BLaER1 (cell line): Measurements from ENCODE around the gene ACOXL.

Experiments used
- H3K27ac ChIP-seq: shearing (Covaris generic); formaldehyde crosslinking; 2 replicates; pipeline ENCODE4 v1.8.1; 2022
- H3K27me3 ChIP-seq: shearing (Covaris generic); formaldehyde crosslinking; 2 replicates; pipeline ENCODE4 v1.8.1; 2022
- H3K36me3 ChIP-seq: shearing (Covaris generic); formaldehyde crosslinking; 2 replicates; pipeline ENCODE4 v1.8.1; 2022
- H3K4me1 ChIP-seq: shearing (Covaris generic); formaldehyde crosslinking; 2 replicates; pipeline ENCODE4 v1.8.1; 2022
- H3K4me2 ChIP-seq: shearing (Covaris generic); formaldehyde crosslinking; 2 replicates; pipeline ENCODE4 v1.8.1; 2022
- H3K4me3 ChIP-seq: shearing (Covaris generic); formaldehyde crosslinking; 2 replicates; pipeline ENCODE4 v1.8.1; 2022
- H3K9ac ChIP-seq: shearing (Covaris generic); formaldehyde crosslinking; 2 replicates; pipeline ENCODE4 v1.8.1; 2022
- H3K9me3 ChIP-seq: shearing (Covaris generic); formaldehyde crosslinking; 2 replicates; pipeline ENCODE4 v1.8.1; 2022
- H4K20me1 ChIP-seq: shearing (Covaris generic); formaldehyde crosslinking; 2 replicates; pipeline ENCODE4 v1.8.1; 2022
- Cebpa-rat ChIP-seq: shearing (Covaris generic); IDR thresholded peaks from 2 replicates; pipeline ENCODE4 v1.8.1; 2022

ACOXL gene

DNA sequence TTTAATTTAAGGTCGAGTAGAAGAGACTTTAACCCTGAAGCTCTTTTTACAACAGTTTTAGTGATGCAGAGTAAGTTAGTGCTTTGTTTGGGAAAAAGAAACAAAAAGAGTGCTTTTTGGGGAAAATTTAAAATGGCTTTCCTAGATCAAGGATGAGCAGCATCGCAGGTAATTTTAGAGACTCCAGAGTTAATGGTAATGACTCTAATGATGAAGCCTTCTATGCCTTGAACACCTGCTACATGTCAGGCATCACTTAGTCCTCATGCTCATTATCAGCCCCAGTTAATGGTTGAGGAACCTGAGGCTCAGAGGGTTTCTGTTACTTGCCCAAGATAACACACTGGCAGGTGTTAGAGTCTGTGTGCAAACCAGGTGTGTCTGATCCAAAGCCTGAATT lies 167.8 kb downstream of the ACOXL start:
- H3K27me3 ChIP-seq: no peaks in the 10 kb centered on the region
- no peak for TF ChIP-seq Cebpa-rat

GRCh38 chr2:110903548-110903947 lies 171.2 kb downstream of the ACOXL start:
- no peak overlapping the region for H3K27ac ChIP-seq
- peaks cover 24% of the 10 kb centered on the region for H3K4me1 ChIP-seq
- peak overlapping the region; percentile 54 for H3K4me2 ChIP-seq
- H3K27me3 ChIP-seq: no peaks in the 10 kb centered on the region
- no peak overlapping the region for H3K9ac ChIP-seq
- no peak for TF ChIP-seq Cebpa-rat
- H3K9me3 ChIP-seq: peaks cover 21% of the 10 kb centered on the region
- no peaks in the 10 kb centered on the region for H4K20me1 ChIP-seq
- no peaks in the 10 kb centered on the region for H3K36me3 ChIP-seq
- no peak overlapping the region for H3K4me3 ChIP-seq

More for the DNA sequence above, 167.8 kb downstream of the ACOXL start:
- Histone ChIP-seq H3K4me1 (peaks cover 24% of the 10 kb centered on the region), H3K4me2 (no peak overlapping the region), H4K20me1 (no peaks in the 10 kb centered on the region), H3K9me3 (peaks cover 34% of the 10 kb centered on the region), H3K4me3 (no peak overlapping the region), H3K36me3 (no peaks in the 10 kb centered on the region), H3K9ac (no peak overlapping the region), H3K27ac (no peak overlapping the region)

- no peaks in the 10 kb centered on the region for H4K20me1 ChIP-seq
- no peak for TF ChIP-seq Cebpa-rat
- H3K36me3 ChIP-seq: no peaks in the 10 kb centered on the region
- H3K4me3 ChIP-seq: no peak overlapping the region
- H3K27ac ChIP-seq: no peak overlapping the region
- no peaks in the 10 kb centered on the region for H3K27me3 ChIP-seq
- H3K9me3 ChIP-seq: peaks cover 21% of the 10 kb centered on the region
- peak overlapping the region; percentile 54 for H3K4me2 ChIP-seq
- H3K9ac ChIP-seq: no peak overlapping the region
- H3K4me1 ChIP-seq: peaks cover 24% of the 10 kb centered on the region
These were observed 171.9 kb downstream of the ACOXL start for GRCh38 chr2:110904116-110904778.

DNA sequence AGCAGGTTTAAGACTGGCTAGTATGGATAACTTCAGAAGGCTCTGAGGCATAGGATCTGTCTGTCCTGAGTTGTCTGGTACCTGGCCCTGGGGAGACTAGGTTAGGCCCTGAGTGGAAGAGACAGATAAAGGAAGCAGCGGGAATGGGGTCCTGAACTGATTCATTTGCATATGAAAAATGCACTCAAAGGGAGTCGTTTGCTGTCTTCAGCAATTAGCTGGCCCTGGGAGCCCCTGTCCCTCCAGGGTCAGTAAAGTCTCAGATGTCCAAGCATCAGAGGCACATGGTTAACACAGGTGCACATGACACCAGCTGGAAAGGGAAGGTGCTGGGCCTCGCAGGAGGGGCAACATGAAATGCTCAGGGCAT lies 172.4 kb downstream of the ACOXL start:
- H3K4me2 ChIP-seq: peak overlapping the region; percentile 54
- no peak overlapping the region for H3K27ac ChIP-seq
- H3K4me3 ChIP-seq: no peak overlapping the region
- no peaks in the 10 kb centered on the region for H4K20me1 ChIP-seq
- H3K9me3 ChIP-seq: peaks cover 21% of the 10 kb centered on the region
- TF ChIP-seq Cebpa-rat: no peak
- H3K4me1 ChIP-seq: peaks cover 24% of the 10 kb centered on the region
- no peak overlapping the region for H3K9ac ChIP-seq
- H3K27me3 ChIP-seq: no peaks in the 10 kb centered on the region
- no peaks in the 10 kb centered on the region for H3K36me3 ChIP-seq

GRCh38 chr2:110905217-110905616 lies 172.8 kb downstream of the ACOXL start:
- no peak for TF ChIP-seq Cebpa-rat
- Histone ChIP-seq H3K4me2 (no peak overlapping the region), H3K9ac (no peak overlapping the region), H4K20me1 (no peaks in the 10 kb centered on the region), H3K36me3 (no peaks in the 10 kb centered on the region), H3K4me1 (peaks cover 24% of the 10 kb centered on the region), H3K27me3 (no peaks in the 10 kb centered on the region), H3K27ac (no peak overlapping the region), H3K4me3 (no peak overlapping the region), H3K9me3 (peaks cover 21% of the 10 kb centered on the region)

- H3K4me1 ChIP-seq: peaks cover 24% of the 10 kb centered on the region
- no peak for TF ChIP-seq Cebpa-rat
- H4K20me1 ChIP-seq: no peaks in the 10 kb centered on the region
These were observed 174.4 kb downstream of the ACOXL start for GRCh38 chr2:110906613-110907298.

DNA sequence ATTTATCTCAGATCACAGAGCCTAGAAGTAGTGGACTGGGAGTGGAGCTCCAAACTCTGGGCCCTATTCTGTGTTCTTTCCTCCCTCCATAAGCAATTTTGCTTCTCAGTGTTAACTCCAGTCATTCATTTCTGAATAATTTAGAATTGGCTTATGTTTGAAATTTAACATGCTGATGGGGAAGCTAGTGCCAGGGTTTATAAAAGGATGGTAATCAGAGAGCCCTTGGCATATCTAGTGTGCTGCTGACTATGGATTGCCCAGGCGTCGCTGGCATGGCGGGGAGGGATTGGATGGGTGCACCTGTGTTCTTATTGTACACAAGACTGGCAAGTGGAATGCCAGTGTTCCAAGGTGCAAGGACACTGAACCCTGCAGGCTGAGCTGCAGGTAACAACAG lies 177.1 kb downstream of the ACOXL start:
- no peak overlapping the region for H3K9ac ChIP-seq
- peaks cover 16% of the 10 kb centered on the region for H3K9me3 ChIP-seq
- H3K27ac ChIP-seq: no peak overlapping the region
- H3K4me1 ChIP-seq: peaks cover 5% of the 10 kb centered on the region
- H3K4me3 ChIP-seq: no peak overlapping the region
- no peak for TF ChIP-seq Cebpa-rat
- H4K20me1 ChIP-seq: no peaks in the 10 kb centered on the region
- no peaks in the 10 kb centered on the region for H3K36me3 ChIP-seq
- no peaks in the 10 kb centered on the region for H3K27me3 ChIP-seq
- H3K4me2 ChIP-seq: no peak overlapping the region

More at GRCh38 chr2:110906613-110907298, 174.4 kb downstream of the ACOXL start:
- Histone ChIP-seq H3K4me2 (no peak overlapping the region), H3K9ac (no peak overlapping the region), H3K36me3 (no peaks in the 10 kb centered on the region), H3K9me3 (peaks cover 28% of the 10 kb centered on the region), H3K4me3 (no peak overlapping the region), H3K27me3 (no peaks in the 10 kb centered on the region), H3K27ac (no peak overlapping the region)

- Histone ChIP-seq H3K9ac (no peak overlapping the region), H3K36me3 (no peaks in the 10 kb centered on the region), H3K4me2 (no peak overlapping the region), H4K20me1 (no peaks in the 10 kb centered on the region), H3K4me1 (no peaks in the 10 kb centered on the region), H3K27me3 (no peaks in the 10 kb centered on the region), H3K27ac (no peak overlapping the region), H3K9me3 (peaks cover 10% of the 10 kb centered on the region; the same call in 1 of the 2 replicates), H3K4me3 (no peak overlapping the region)
- no peak for TF ChIP-seq Cebpa-rat
These were observed 178.1 kb downstream of the ACOXL start for GRCh38 chr2:110910423-110910822.

- TF ChIP-seq Cebpa-rat: no peak
- Histone ChIP-seq H3K9ac (no peak overlapping the region), H3K27me3 (no peaks in the 10 kb centered on the region), H4K20me1 (no peaks in the 10 kb centered on the region), H3K36me3 (no peaks in the 10 kb centered on the region), H3K27ac (no peak overlapping the region), H3K9me3 (peaks cover 5% of the 10 kb centered on the region; the same call in 1 of the 2 replicates), H3K4me2 (no peak overlapping the region), H3K4me1 (peaks cover 19% of the 10 kb centered on the region), H3K4me3 (no peak overlapping the region)
These were observed 187.4 kb downstream of the ACOXL start for GRCh38 chr2:110919738-110920137.

GRCh38 chr2:110925479-110925878 lies 193.1 kb downstream of the ACOXL start:
- Histone ChIP-seq H4K20me1 (no peaks in the 10 kb centered on the region), H3K27ac (no peak overlapping the region), H3K4me1 (peaks cover 19% of the 10 kb centered on the region), H3K36me3 (0 out of 2 replicates have a peak, but pooled peaks cover 4% of the 10 kb centered on the region), H3K4me2 (no peak overlapping the region), H3K27me3 (no peaks in the 10 kb centered on the region), H3K4me3 (no peak overlapping the region), H3K9me3 (peaks cover 43% of the 10 kb centered on the region), H3K9ac (no peak overlapping the region)
- TF ChIP-seq Cebpa-rat: no peak
